GM12864 (cell line): ENCODE measurements around the gene ST8SIA3.

Experiments used
- DNase-seq: peaks from one replicate; pipeline ENCODE4 v3.0.0-alpha.2; 2011; ENCODE audit warnings: low read depth
- H3K4me3 ChIP-seq: 2 replicates; pipeline ENCODE4 v1.5.1; 2011; ENCODE audit warnings: mild to moderate bottlenecking, low read depth, low read length, control low read depth
- TF ChIP-seq, protein P1 (sequence below): IDR thresholded peaks from 2 replicates; pipeline ENCODE4 v1.5.1; 2011; ENCODE audit warnings: low read depth, mild to moderate bottlenecking, moderate library complexity, low read length, control low read depth, inconsistent platforms; ENCODE audit errors: missing control alignments

ST8SIA3 gene

DNA sequence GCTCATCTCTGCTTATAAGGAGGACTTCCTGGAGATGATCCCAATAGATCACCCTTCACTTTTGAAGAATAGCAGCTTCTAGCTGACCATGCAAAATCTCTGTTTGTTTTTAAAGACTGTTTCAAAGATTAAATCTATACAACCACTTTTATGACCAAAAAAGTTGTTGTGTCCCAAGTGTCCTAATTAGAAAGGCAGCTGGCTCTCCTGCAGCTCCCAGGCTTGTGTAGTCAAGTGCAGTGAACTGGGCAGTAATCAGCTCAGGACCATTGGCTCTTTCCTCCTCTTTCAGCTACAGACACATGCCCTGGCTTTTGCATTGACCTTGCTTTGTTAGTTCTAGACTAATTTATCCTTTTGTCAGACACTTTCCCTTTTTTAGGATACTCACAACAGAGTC lies 10.4 kb downstream of the ST8SIA3 start:
- no peak overlapping the region for H3K4me3 ChIP-seq
- no peak for DNase-seq
- TF ChIP-seq, protein P1, sequence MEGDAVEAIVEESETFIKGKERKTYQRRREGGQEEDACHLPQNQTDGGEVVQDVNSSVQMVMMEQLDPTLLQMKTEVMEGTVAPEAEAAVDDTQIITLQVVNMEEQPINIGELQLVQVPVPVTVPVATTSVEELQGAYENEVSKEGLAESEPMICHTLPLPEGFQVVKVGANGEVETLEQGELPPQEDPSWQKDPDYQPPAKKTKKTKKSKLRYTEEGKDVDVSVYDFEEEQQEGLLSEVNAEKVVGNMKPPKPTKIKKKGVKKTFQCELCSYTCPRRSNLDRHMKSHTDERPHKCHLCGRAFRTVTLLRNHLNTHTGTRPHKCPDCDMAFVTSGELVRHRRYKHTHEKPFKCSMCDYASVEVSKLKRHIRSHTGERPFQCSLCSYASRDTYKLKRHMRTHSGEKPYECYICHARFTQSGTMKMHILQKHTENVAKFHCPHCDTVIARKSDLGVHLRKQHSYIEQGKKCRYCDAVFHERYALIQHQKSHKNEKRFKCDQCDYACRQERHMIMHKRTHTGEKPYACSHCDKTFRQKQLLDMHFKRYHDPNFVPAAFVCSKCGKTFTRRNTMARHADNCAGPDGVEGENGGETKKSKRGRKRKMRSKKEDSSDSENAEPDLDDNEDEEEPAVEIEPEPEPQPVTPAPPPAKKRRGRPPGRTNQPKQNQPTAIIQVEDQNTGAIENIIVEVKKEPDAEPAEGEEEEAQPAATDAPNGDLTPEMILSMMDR: no peak

DNA sequence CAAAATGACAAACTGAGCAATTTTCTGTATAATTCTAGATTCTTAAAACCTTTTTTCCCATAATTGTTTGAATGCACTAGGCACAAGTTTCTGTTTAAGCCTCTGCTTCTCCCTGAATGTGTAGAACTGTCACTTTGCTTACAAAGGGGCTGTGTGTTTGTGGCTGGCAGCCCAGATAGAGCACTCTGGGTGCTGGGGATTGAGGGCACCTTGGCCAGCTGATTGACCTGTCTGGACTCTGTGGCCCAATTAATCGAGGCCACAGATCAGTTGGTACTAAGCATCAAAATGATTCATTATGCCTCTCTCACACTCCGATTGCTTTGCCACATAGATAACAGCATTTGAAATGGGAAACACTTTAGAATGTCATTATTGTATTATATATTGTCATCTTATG lies 12.1 kb downstream of the ST8SIA3 start:
- TF ChIP-seq, protein P1: no peak
- no peak overlapping the region for H3K4me3 ChIP-seq
- DNase-seq: no peak

- no peak for DNase-seq
Observed at GRCh38 chr18:57366528-57367081, 14.2 kb downstream of the ST8SIA3 start.

DNA sequence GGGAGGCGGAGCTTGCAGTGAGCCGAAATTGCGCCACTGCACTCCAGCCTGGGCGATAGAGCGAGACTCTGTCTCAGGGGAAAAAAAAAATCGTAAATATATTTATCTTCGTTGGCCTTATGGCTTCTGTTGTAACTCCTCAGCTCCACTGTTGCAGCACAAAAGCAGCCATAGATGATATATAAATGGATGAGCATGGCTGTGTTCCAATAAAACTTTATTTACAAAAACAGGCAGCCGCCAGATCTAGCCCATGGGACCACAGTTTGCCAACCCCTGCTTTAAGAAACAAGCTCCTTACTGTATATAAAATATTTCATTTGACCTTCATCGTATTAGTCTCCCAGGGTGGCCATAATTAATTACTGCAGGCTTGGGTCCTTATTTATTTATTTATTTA lies 20.1 kb downstream of the ST8SIA3 start:
- TF ChIP-seq, protein P1: no peak
- DNase-seq: no peak
- no peak overlapping the region for H3K4me3 ChIP-seq

More at GRCh38 chr18:57366528-57367081, 14.2 kb downstream of the ST8SIA3 start:
- no peak overlapping the region for H3K4me3 ChIP-seq
- TF ChIP-seq, protein P1: no peak

GRCh38 chr18:57373017-57373416 lies 20.7 kb downstream of the ST8SIA3 start:
- TF ChIP-seq, protein P1: no peak
- H3K4me3 ChIP-seq: no peak overlapping the region
- no peak for DNase-seq

DNA sequence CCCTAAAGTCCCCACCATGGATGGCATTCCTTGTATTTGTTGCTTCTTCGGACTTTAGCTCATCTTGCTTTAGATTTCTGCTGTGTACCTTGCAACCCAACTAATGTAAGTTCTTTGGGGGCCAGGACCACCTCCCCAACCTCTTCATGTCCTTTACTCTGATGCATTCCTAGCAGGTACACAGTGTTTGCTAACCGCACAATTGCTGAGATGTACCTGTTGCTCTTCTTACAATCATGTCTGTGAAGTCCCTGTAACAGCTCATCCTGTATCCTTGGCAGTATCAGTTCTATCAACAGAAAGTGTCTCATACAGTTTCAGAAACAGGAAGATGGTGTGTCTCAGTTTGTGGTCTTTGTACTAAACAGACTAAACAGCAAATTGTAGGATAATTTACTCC lies 24.1 kb downstream of the ST8SIA3 start:
- TF ChIP-seq, protein P1: no peak
- DNase-seq: no peak
- H3K4me3 ChIP-seq: no peak overlapping the region

- DNase-seq: no peak
- TF ChIP-seq, protein P1: no peak
- H3K4me3 ChIP-seq: no peak overlapping the region
Observed at GRCh38 chr18:57389271-57389670, 36.9 kb downstream of the ST8SIA3 start.
